22Rv1 (cell line): ENCODE results near the gene ZNF766.

Experiments
- H3K27ac ChIP-seq: fragments of 450-650 bp; 2 replicates; pipeline ENCODE4 v1.5.1; 2017
- CTCF ChIP-seq: fragments of 450-650 bp; IDR thresholded peaks from 2 replicates; pipeline ENCODE4 v1.5.1; 2017; ENCODE audit warnings: mild to moderate bottlenecking
- ZFX ChIP-seq: fragments of 450-650 bp; IDR thresholded peaks from 2 replicates; pipeline ENCODE4 v1.6.1; 2017; ENCODE audit warnings: antibody characterized with exemption, borderline replicate concordance

ZNF766 gene

GRCh38 chr19:52227980-52228379 lies 41.4 kb upstream of the ZNF766 start:
- H3K27ac ChIP-seq: no peak overlapping the region
- no peak for TF ChIP-seq ZFX
- no peak for TF ChIP-seq CTCF

GRCh38 chr19:52229524-52229923 lies 39.9 kb upstream of the ZNF766 start:
- H3K27ac ChIP-seq: no peak overlapping the region
- TF ChIP-seq ZFX (no peak), CTCF (no peak)

GRCh38 chr19:52230685-52231084 lies 38.7 kb upstream of the ZNF766 start:
- TF ChIP-seq CTCF (no peak), ZFX (no peak)
- H3K27ac ChIP-seq: no peak overlapping the region

DNA sequence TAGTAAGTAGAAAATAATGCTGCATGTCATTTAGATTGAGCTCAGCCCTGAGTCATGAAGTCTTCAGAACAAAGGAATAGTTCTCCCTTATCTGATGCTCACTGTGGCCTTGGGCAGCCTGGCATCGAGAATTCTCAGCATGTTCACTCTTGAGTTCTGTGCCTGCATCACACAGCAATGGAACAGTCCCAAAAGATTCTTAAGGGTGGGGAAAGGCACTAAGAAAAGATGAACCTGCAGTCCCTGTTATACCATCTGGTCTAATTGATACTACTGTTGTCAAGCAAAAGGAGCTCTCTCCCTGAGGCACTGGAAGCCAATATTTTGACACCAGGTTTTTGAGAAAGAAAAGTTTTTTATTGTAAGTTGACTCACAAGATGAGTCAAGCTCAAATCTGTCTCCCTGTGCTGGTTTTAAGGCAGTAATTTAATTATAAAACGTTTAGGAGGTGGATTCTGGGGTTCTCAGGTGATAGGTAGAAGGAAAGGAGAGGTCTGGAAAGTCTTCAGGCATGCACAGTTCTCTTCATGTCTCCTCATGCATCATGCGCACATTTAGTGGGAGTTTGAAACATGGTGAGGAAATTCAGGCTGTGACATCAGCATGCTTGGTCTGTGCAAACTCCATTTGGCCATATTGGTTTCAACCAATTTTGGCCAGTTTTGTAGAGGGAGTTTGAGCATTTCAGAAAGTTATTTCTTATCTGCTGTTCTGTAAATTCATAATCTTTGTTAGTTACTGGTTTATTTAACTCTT lies 38.1 kb upstream of the ZNF766 start:
- no peak for TF ChIP-seq ZFX
- H3K27ac ChIP-seq: no peak overlapping the region

GRCh38 chr19:52234406-52234805 lies 35.0 kb upstream of the ZNF766 start:
- H3K27ac ChIP-seq: no peak overlapping the region
- TF ChIP-seq CTCF (no peak), ZFX (no peak)

DNA sequence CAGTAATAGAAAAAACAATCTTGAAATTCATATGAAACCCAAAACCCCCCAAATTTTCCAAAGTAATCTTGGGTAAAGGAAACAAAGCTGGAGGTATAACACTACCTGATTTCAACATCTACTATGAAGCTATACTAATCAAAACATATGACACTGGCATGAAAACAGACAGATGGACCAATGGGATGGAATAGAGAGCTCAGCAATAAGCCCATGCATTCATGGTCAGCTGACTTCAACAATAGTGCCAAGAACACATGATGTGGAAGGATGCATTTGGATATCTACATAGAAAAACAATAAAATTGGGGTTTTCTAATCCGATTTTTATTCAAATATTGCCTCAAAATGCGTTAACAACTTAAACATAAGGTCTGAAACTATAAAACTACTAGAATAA lies 32.2 kb upstream of the ZNF766 start:
- TF ChIP-seq ZFX: no peak
- no peak for TF ChIP-seq CTCF
- no peak overlapping the region for H3K27ac ChIP-seq

GRCh38 chr19:52237771-52238400 lies 31.5 kb upstream of the ZNF766 start:
- TF ChIP-seq CTCF: peak; percentile 88
- TF ChIP-seq ZFX: no peak
- H3K27ac ChIP-seq: no peak overlapping the region
